HG03460 (cell line): ENCODE results near the gene WDR37.

ENCODE experiments used
- ATAC-seq: cut with Tn5 transposase; IDR thresholded peaks from one replicate; pipeline ENCODE4 v1.9.1; 2021; ENCODE audit not compliant: unreplicated experiment

WDR37 gene

GRCh38 chr10:1162481-1163203 lies 106.5 kb downstream of the WDR37 start:
- ATAC-seq, result no peak

DNA sequence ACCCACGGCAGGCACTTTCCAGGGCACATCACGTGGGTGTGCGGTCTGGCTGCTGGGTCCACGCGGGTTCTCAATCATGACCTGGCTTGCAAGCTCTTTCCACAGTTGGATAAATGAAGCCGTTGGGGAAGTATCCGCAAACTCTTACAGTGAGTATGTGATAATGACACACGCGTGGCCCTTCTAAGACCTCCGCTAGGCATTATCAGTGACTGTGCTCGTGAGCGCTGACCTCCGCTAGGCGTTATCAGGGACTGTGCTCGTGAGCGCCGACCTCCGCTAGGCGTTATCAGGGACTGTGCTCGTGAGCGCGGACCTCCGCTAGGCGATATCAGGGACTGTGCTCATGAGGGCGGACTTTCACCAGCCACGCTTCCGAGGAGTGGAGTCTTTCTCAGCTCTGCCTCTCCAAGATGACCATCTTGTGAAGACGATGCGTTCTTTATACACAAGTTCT lies 107.0 kb downstream of the WDR37 start:
- ATAC-seq, result no peak

DNA sequence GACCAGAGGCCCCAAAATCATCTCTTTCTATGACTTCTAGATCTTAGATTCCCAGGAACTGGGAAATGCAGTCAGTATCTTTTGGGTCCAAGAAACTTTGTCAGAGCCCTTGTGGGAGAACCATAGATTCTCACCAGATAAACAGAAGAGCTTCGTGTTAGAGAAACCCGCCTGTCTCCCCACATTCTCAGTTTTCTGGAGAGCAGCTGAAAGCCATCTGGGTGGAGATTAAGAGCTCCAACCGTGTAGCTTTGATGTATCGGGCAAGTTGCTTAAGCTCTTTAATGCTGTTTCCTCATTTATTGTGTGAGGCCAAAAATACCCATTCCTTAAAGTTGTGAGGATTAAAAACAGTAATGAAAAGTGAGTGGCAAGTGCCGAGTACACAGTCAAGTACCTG lies 107.6 kb downstream of the WDR37 start:
- no peak for ATAC-seq

DNA sequence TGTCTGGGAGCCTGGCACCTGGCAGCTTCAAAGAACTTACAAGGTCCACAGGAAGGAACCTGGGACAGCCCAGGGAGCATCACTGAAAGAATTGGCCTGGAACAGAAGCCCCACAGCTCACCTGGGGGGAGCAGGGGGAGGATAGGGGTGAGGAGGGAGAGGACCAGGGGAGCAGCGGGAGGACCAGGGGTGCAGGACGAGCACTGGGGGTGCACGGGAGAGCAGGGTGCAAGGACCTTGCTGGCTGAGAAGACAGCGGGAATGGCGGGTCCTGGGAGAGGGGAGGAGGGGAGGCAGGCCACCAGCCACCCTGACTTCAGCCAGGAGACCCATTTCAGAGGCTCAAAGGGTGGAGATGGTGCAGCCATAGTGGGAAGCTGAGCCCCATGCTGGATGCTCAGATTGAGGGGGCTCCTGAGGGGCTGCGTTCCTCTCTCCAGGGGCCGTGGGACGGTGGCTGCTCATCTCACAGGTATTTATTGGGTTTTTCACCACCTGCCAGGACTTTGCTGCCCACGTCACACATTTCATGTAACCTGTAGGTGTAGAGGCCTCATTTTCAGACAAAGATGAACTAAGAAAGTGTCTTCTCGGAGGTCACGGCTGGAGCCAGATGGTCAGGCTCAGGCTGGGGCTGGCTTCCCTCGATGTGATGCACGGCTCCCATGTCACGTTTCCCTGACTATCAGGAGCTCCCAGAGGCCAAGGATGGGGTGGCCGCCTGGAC lies 110.1 kb downstream of the WDR37 start:
- ATAC-seq, result no peak

GRCh38 chr10:1166828-1167275 lies 110.7 kb downstream of the WDR37 start:
- ATAC-seq, result no peak

- no peak for ATAC-seq
These were observed 112.6 kb downstream of the WDR37 start for GRCh38 chr10:1168763-1169162.

- ATAC-seq, result no peak
These were observed 113.2 kb downstream of the WDR37 start for GRCh38 chr10:1169186-1169885.

- ATAC-seq, result no peak
These were observed 114.0 kb downstream of the WDR37 start for GRCh38 chr10:1169981-1170866.

GRCh38 chr10:1170867-1171180 lies 114.6 kb downstream of the WDR37 start:
- ATAC-seq, result no peak

DNA sequence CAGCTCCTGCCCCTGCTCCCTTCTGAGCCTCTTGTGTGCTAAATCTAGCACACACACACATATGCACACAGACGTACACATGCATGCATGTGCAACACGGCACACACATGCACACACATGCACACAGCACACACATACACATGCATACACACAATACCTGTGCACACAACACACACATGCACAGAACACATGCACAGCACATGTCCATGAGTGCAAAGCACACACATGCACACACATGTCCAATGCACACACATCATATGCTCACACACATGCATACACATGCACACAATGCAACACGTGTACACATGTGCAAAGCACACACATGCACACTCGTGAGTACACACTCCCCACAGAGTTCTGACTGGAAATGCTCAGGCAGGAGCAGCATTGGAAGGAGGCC lies 115.0 kb downstream of the WDR37 start:
- ATAC-seq, result no peak

GRCh38 chr10:1171586-1171985 lies 115.4 kb downstream of the WDR37 start:
- ATAC-seq, result no peak

GRCh38 chr10:1172256-1172984 lies 116.2 kb downstream of the WDR37 start:
- ATAC-seq, result no peak

- ATAC-seq, result no peak
These were observed 116.9 kb downstream of the WDR37 start for GRCh38 chr10:1173091-1173490.

- ATAC-seq, result no peak
These were observed 117.8 kb downstream of the WDR37 start for GRCh38 chr10:1174022-1174421.

DNA sequence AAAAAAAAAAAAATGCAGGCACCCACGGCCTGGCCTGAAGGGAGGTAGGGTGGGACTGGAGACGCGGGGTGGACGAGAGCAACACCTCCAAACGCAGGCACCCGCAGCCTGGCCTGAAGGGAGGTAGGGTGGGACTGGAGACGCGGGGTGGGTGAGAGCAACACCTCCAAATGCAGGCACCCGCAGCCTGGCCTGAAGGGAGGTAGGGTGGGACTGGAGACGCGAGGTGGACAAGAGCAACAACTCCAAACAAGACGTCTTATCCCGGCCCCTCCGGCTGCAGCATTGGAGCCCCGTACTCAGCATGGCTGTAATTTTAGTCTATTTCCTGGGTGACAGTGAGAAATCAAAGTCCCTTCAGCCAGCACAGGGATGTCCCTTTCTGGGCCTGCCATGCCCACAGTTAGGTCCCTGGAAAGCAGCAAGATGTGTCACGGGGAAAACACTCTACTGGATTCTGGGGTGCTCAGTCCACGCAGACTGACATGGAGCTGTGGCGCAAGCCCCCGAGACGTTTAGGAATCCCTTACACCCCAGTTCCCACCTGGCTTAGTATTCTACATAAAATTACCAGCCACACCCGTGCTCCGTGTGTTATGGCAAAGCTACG lies 119.9 kb downstream of the WDR37 start:
- ATAC-seq, result no peak

- no peak for ATAC-seq
These were observed 121.8 kb downstream of the WDR37 start for GRCh38 chr10:1177936-1178335.

DNA sequence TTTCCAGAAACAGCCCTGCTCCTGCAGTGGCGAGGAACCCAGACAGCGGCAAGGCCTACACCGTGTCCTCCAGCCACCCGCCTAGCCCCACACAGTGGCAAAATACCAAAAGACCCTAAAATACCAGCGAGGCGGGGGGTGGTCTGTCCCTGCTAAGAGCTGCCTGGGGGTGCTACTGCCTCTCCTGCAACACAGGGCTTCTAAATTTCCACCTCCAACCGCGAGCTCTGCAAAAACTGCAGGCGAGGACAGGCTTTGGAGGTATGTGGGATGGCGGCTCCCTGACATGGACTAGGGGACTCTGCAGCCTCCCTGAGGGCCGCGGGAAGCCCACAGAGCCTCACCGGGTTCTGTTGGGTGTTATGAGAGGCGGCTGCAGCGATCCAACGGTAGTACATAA lies 122.3 kb downstream of the WDR37 start:
- ATAC-seq, result no peak

GRCh38 chr10:1179346-1180070 lies 123.3 kb downstream of the WDR37 start:
- no peak for ATAC-seq

DNA sequence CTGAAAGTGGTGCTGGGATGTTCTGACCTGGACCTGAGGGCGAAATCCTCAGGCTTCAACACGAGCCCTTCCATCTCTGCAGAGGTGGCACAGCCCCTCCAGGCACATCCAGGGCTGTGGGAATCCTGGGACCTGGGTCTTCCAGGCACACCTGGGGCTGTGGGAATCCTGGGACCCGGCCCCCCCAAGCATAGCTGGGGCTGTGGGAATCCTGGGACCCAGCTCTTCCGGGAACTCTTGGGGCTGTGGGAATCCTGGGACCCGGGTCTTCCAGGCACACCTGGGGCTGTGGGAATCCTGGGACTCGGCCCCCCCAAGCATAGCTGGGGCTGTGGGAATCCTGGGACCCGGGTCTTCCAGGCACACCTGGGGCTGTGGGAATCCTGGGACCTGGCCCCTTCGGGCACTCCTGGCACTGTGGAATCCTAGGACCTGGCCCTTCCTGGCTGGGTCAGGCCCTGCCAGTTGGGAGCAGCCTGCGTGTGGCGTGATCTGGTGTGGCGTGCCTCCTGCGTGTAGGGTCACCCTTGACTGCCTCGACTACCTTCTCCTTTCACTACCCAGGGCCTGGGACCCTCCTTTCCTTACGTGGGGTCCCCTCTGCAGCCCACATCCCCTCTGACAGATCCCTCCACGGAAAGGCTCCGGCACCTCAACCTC lies 124.0 kb downstream of the WDR37 start:
- ATAC-seq, result no peak
